Spleen (tissue), 11 donors: Measurements from ENCODE around the gene TANC1. TPM values are rescaled to one million over a fixed set of nuclear protein-coding genes. Genes with fewer than 3 reads are reported as not detected.

ENCODE experiments used
- DNase-seq: peaks from one replicate; pipeline ENCODE4 v3.0.0-alpha.2; 2020
- H3K27ac ChIP-seq, 8 donors: fragments of 200-600 bp; sonication (generic) in 7 of 8; 1 replicate in 4 of 8; 2 replicates in 4 of 8; pipeline versions ENCODE4 v1.5.0 to v1.8.0; 2016 to 2021; ENCODE audit warnings: inconsistent platforms in 4 of 8, mild to moderate bottlenecking in 4 of 8, moderate library complexity in 1 of 8
- H3K27me3 ChIP-seq, 7 donors: fragments of 200-600 bp; sonication (generic) in 6 of 7; replicated peaks in 1 of 7; 1 replicate in 4 of 7; 2 replicates in 3 of 7; pipeline versions ENCODE4 v1.5.0 to v1.8.0; 2016 to 2021; ENCODE audit warnings: inconsistent platforms in 3 of 7, mild to moderate bottlenecking in 1 of 7
- H3K36me3 ChIP-seq, 6 donors: fragments of 200-600 bp; sonication (generic) in 5 of 6; 1 replicate in 4 of 6; 2 replicates in 2 of 6; pipeline versions ENCODE4 v1.5.0 to v1.8.0; 2016 to 2021; ENCODE audit warnings: inconsistent platforms in 2 of 6
- H3K4me1 ChIP-seq, 6 donors: fragments of 200-600 bp; sonication (generic) in 5 of 6; 1 replicate in 3 of 6; 2 replicates in 3 of 6; pipeline versions ENCODE4 v1.5.0 to v1.8.0; 2016 to 2021; ENCODE audit warnings: inconsistent platforms in 3 of 6
- H3K4me3 ChIP-seq, 8 donors: fragments of 200-600 bp; sonication (generic) in 7 of 8; 1 replicate in 4 of 8; 2 replicates in 4 of 8; pipeline versions ENCODE4 v1.5.0 to v1.8.0; 2016 to 2021; ENCODE audit warnings: inconsistent platforms in 4 of 8, mild to moderate bottlenecking in 4 of 8, moderate library complexity in 2 of 8
- H3K9me3 ChIP-seq, 8 donors: fragments of 200-600 bp; sonication (generic) in 7 of 8; 1 replicate in 4 of 8; 2 replicates in 4 of 8; pipeline versions ENCODE4 v1.5.0 to v1.8.0; 2016 to 2021; ENCODE audit warnings: inconsistent platforms in 4 of 8
- POLR2A ChIP-seq, 3 donors: fragments of 450-650 bp; IDR thresholded peaks; one replicate each; pipeline ENCODE4 v1.5.1; 2017; ENCODE audit warnings: antibody characterized with exemption in 3 of 3, mild to moderate bottlenecking in 1 of 3
- POLR2AphosphoS5 ChIP-seq, 3 donors: sonication (generic); formaldehyde crosslinking; IDR thresholded peaks; one replicate each; pipeline ENCODE4 v1.5.1; 2017; ENCODE audit warnings: antibody characterized with exemption in 3 of 3
- WGBS, 5 donors: extraction: QIAGEN DNeasy Blood & Tissue Kit in 3 of 5; methylation state at CpG; one replicate each; pipeline versions ENCODE4 v1.1.5 to v1.1.7; 2013 to 2018; 5-methylcytosine and 5-hydroxymethylcytosine counted together
- intact Hi-C: fragments of 100-400 bp; cut with DNase I; formaldehyde crosslinking; loops from one replicate; pipeline ENCODE4 v1.15.0; 2023; ENCODE audit warnings: low total_unique reads
- polyA plus RNA-seq, 3 donors: library from polyadenylated mRNA; stranded (reverse); fragments of 200-250 nt; gene quantifications; one replicate each; pipeline ENCODE4 v1.2.1, GENCODE V29; 2013
- total RNA-seq, 7 donors: library from RNA; depleted of rRNA in 3 of 7; stranded (reverse); fragments of >200 nt in 3 of 7; fragmentation: NEBNext Ultra II Directional in 4 of 7; extraction: Animal tissue kit (Norgen Biotek cat#: 25700) in 4 of 7; gene quantifications; one replicate each; pipeline versions ENCODE4 v1.1.0 to v1.2.1, GENCODE V29; 2016 to 2021
- TF ChIP-seq, protein P1 (sequence below), 11 experiments: fragments of 200-600 bp in 7 of 11; fragments of 450-650 bp in 4 of 11; sonication (generic) in 4 of 11; IDR thresholded peaks in 8 of 11; conservative IDR thresholded peaks in 3 of 11; 1 replicate in 7 of 11; 2 replicates in 4 of 11; pipeline versions ENCODE4 v1.4.0 to v1.8.0; 2016 to 2021; ENCODE audit warnings: antibody characterized with exemption in 11 of 11, inconsistent platforms in 4 of 11, mild to moderate bottlenecking in 1 of 11
- donor health status: healthy with polysubstance abuse.
- donor health status: DM: no; HTN: no; CAD: no; lungs with moderate emphysema.
- donor health status: DM: no; HTN: no; CAD: no.
- donor health status: Bipolar disorder and iron deficiency.
- donor health status: healthy.
- donor health status: DM: no; HTN: no; CAD: no.
- donor health status: DM: yes; HTN: yes; CAD: no.

Gene TANC1
- total and polyA plus RNA-seq, 10 donors = 3.1 to 28.2 (median 21.7) TPM

DNA sequence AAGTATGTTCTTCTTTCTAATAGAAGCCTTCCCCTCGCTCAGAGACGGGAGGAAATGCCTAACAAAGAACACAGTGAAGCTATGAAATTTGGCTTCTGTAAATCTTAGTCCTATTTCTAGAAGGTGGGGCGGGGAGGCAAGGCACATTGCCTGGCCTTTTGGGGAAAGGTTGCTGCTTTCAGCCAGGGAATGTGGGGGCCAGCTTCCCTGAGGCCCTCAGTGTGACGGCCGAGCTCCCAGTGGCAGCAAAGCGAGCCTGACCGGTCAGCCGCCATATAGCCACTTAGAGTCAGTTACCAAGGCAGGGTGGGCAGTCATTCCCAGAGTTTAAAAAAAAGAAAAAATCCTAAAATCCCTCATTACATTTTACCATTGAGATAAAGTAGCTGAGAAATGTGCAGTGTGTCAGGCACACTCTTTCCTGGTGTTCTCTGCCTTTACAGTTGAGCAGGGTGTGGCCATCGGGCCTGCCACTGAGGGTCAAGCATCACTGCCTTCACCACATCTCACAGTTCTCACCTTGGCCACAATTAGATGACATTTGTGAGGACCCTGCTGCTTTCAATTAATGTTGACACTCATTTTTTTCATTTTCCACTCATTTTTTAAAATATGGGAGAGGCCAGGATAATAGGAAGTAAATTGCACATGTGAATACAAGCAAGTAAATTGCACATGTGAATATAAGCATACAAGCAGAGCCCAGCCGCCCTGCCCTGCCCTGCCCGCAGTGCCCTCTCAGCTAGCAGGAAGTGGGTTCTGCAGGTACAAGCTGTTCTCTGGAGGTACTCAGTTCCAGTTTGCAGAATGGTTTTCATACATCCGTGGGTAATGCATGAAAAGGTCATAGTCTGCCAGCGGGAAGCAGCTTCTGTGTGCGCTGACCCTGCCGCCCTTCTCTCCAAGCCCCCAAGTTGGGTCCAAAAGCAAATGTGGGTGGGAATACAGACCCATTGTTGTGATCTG lies 241.2 kb downstream of the TANC1 start:
- intact Hi-C loops = no loop called here
- Histone ChIP-seq H3K27me3 (no peaks in the 10 kb centered on the region), H3K36me3 (peaks cover 0 to 22% (median 0%) of the 10 kb centered on the region in 6 donors), H3K4me3 (peak overlapping the region in 1 of 8 donors; percentile 43), H3K27ac (peak overlapping the region in 6 of 8 donors; percentile 43 to 85 (median 72)), H3K4me1 (peaks cover 0 to 34% (median 25%) of the 10 kb centered on the region in 6 donors), H3K9me3 (no peaks in the 10 kb centered on the region)
- peak; percentile 29 to 95 (median 80) for TF ChIP-seq POLR2AphosphoS5 (IDR thresholded peaks at IDR 0.05)
- TF ChIP-seq, protein P1, sequence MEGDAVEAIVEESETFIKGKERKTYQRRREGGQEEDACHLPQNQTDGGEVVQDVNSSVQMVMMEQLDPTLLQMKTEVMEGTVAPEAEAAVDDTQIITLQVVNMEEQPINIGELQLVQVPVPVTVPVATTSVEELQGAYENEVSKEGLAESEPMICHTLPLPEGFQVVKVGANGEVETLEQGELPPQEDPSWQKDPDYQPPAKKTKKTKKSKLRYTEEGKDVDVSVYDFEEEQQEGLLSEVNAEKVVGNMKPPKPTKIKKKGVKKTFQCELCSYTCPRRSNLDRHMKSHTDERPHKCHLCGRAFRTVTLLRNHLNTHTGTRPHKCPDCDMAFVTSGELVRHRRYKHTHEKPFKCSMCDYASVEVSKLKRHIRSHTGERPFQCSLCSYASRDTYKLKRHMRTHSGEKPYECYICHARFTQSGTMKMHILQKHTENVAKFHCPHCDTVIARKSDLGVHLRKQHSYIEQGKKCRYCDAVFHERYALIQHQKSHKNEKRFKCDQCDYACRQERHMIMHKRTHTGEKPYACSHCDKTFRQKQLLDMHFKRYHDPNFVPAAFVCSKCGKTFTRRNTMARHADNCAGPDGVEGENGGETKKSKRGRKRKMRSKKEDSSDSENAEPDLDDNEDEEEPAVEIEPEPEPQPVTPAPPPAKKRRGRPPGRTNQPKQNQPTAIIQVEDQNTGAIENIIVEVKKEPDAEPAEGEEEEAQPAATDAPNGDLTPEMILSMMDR (IDR thresholded peaks at IDR 0.05 in 8 of 11, conservative IDR thresholded peaks at IDR 0.05 in 3 of 11) = no peak
- peak in 1 of 3 donors; percentile 4 for TF ChIP-seq POLR2A (IDR thresholded peaks at IDR 0.05)
- 78 to 85% (median 82%) methylated on average over 15 of the region's 15 CpGs for WGBS, 5 donors
- DNase-seq = peak; percentile 92

DNA sequence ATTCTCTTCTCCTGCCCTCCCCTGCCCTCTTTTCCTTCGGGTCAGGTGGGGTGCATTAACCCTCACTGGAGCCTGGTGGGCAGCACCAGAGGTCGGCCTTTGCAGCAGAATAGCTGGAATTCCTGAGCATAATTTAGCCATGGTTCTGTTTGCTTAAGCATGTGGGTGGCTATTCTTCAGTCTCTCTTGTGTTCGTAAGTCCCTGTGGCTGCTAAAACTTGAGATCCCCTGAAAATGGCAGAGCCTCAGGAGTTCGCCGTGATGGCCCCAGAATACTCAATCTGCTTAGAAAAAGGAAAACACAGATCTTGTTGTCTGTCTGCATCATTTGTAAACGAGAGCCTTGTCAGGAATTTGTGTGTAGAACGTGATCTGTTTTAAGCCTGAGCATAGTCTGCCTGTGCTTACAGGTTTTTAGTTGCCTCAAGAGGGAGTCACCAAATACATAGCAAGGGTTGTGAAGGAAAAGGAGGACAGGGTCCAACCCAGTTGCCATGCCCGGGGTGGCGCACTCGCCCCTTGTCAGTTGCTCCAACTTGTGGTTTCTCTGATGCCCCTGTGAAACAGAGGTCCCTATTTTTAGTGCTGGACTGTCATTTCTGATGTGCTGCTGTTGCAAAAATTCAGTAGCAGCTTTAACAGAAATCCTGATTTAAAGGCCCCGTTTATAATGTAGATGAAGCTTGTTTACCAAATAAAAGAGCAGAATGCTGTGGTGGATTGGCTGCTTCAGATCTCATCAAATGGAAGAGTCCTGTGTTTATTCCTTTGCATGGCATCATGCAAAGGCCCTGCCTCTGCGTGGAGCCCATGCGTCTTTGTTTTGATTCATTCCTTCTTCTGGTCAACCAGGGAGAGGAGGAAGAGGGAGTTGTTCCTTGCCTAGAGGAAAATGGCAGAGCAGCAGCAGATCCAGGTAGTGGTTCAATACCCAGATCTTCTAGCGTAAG lies 243.3 kb downstream of the TANC1 start:
- Histone ChIP-seq H3K9me3 (no peaks in the 10 kb centered on the region), H3K4me1 (peaks cover 0 to 34% (median 25%) of the 10 kb centered on the region in 6 donors), H3K4me3 (no peak overlapping the region), H3K36me3 (peaks cover 0 to 21% (median 0%) of the 10 kb centered on the region in 6 donors), H3K27me3 (no peaks in the 10 kb centered on the region), H3K27ac (peak overlapping the region in 1 of 8 donors; percentile 1)
- intact Hi-C loops = no loop called here
- WGBS, 5 donors = 81 to 89% (median 87%) methylated on average over 14 of the region's 14 CpGs
- peak; percentile 35 for DNase-seq
- TF ChIP-seq POLR2A (IDR thresholded peaks at IDR 0.05) (no peak), POLR2AphosphoS5 (IDR thresholded peaks at IDR 0.05) (no peak)
- TF ChIP-seq, protein P1 (IDR thresholded peaks at IDR 0.05 in 8 of 11, conservative IDR thresholded peaks at IDR 0.05 in 3 of 11) = no peak

DNA sequence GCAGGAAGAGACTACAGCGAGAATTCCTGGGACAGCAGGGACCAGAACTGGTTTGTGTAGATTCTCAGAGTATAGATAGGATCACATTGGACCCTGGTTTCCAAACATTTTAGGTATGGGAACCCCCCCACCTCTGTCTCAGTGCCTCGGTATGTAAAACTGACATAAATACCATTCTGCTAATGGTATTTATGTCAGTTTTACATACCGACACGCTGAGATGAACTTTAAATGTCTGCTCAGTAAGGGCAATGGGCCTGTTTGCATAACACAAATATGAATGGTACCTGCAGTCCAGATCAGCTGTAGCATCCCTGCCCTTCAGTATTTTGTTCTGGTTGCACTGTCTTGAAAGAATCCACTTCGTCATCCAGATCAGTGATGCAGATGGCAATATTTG lies 244.9 kb downstream of the TANC1 start:
- Histone ChIP-seq H3K4me3 (no peak overlapping the region), H3K27me3 (no peaks in the 10 kb centered on the region), H3K4me1 (peaks cover 0 to 34% (median 24%) of the 10 kb centered on the region in 6 donors), H3K9me3 (peaks cover 0 to 4% (median 0%) of the 10 kb centered on the region in 8 donors), H3K36me3 (peaks cover 0 to 36% (median 4%) of the 10 kb centered on the region in 6 donors), H3K27ac (no peak overlapping the region)
- intact Hi-C loops = no loop called here
- TF ChIP-seq POLR2A (IDR thresholded peaks at IDR 0.05) (no peak), POLR2AphosphoS5 (IDR thresholded peaks at IDR 0.05) (no peak)
- TF ChIP-seq, protein P1 (IDR thresholded peaks at IDR 0.05 in 8 of 11, conservative IDR thresholded peaks at IDR 0.05 in 3 of 11) = no peak
- 88 to 97% (median 91%) methylated on average over 5 of the region's 5 CpGs for WGBS, 5 donors
- no peak for DNase-seq
